ENCODE results near the gene DNAJC12. TPM values are rescaled to one million over a fixed set of nuclear protein-coding genes. Genes with fewer than 3 reads are reported as not detected.
"Not testable (repeated sequence)": the region's sequence is repeated elsewhere in the genome, so short reads cannot be mapped to it uniquely, and the experiment has no call there.

Gene DNAJC12
- total RNA-seq, 1 donor from 2014 or later: 8.7 TPM

DNA sequence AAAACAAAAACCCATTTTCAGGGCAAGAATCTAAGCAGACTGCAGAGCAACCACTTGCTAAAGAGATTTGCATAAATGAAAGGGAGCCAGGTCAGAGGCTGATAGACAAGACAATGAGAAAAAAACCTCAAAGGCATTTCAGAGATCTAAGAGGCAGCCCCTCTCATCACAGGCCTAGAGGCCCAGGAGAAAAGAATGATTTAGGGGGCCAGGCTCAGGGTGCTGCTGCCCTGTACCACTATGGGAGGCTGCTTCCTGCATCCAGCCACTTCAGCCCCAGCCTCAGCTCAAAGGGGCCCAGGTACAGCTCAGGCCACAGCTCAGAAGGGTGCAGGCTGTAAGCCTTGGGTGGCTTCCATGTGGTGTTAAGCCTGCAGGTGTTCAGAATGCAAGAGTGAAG, 3.7 kb upstream of the DNAJC12 start:
- intact Hi-C loops (cut with micrococcal nuclease): no loop called here

DNA sequence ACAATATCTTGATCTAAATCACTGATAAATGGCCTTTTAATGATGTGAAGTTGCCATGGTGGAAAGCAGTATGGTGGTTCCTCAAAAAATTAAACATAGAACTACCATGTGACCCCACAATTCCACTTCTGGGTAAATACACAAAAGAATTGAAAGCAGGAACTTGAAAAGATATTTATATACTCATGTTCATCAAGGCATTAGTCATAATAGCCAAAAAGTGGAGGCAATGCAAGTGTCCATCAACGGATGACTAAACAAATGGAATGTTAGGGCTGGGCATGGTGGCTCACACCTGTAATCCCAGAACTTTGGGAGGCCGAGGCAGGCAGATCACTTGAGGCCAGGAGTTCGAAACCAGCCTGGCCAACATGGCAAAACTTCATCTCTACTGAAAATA, 2.0 kb upstream of the DNAJC12 start:
- intact Hi-C loops (cut with micrococcal nuclease): loop anchor here (2.0 kb wide), 1 partner anchor 493 kb away; the partner anchor contains the start of genes HNRNPH3 and PBLD

DNA sequence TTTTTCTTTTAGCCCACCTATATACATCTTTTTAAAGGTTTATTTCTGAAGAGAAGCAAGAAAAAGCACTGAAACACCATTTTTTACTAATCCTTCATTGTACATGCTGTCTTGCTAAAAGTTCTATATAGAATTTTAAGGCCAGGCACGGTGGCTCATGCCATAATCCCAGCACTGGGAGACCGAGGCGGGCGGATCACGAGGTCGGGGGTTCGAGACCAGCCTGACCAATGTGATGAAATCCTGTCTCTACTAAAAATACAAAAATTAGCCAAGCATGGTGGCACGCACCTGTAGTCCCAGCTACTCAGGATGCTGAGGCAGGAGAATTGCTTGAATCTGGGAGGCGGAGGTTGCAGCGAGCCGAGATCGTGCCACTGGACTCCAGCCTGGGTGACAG, 1.5 kb upstream of the DNAJC12 start:
- intact Hi-C loops (cut with micrococcal nuclease): loop anchor here (2.0 kb wide), 1 partner anchor 493 kb away; the partner anchor contains the start of genes HNRNPH3 and PBLD

DNA sequence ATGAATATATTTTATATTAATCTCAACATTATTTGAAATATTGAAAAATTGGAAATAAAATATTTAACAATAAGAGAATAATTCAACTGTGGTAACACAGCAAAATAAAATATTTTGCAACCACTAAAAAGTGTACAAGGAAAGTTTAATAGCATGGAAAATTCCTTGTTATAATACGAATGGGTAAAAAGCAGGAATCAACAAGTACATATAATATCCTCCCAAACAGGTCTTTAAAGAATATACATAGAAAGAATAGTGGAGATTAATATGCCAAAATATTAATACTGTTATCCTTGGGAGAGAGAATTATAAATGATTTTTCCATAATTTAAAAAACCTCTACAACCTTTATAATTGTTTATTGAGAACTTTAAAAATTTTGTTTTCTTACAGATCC, 1.0 kb downstream of the DNAJC12 start:
- intact Hi-C loops (cut with micrococcal nuclease): loop anchor here (1.0 kb wide), 1 partner anchor 47 kb away; the partner anchor contains the start of gene SIRT1

DNA sequence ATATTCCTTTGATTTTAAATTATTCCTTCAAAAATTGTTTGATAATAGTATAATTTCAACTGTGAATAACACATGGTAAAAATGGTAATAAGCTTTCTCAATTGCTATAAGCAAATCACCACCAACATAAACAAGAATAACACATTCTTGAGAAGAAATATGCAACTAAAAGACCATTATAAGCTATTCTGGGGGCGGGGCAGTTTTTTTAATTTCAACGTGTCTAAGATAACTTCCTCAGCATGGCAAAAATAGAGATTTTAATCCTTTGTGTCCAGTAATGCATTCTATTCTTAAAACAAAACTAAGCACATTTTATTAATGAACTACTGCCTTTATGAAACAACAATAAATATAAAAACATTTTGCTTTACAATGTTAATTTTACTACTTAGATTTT, 1.5 kb downstream of the DNAJC12 start:
- intact Hi-C loops (cut with micrococcal nuclease): no loop called here

DNA sequence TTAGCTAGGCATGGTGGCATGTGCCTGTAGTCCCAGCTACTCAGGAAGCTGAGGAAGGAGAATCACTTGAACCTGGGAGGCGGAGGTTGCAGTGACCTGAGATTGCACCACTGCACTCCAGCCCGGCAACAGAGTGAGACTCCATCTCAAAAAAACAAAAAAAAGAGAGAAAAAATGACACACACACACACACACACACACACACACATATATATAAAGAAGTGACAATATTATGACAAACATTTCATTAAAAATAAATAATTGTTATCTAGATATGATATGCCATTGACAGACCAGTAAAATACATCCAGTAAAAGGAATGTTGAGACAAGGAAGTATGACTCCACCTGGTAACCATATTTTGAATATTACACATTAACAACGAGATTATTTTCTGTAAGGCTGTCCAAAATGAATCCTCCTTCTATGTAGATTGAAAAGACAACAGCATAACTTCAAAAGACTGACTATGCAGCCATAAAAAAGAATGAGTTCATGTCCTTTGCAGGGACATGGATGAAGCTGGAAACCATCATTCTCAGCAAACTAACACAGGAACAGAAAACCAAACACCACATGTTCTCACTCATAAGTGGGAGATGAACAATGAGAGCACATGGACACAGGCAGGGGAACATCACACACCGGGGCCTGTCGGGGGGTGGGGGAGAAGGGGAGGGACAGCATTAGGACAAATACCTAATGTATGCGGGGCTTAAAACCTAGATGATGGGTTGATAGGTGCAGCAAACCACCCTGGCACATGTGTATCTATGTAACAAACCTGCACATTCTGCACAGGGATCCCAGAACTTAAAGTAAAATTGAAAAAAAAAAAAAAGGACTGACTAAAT, 2.2 kb downstream of the DNAJC12 start:
- intact Hi-C loops (cut with micrococcal nuclease): not testable (repeated sequence)

DNA sequence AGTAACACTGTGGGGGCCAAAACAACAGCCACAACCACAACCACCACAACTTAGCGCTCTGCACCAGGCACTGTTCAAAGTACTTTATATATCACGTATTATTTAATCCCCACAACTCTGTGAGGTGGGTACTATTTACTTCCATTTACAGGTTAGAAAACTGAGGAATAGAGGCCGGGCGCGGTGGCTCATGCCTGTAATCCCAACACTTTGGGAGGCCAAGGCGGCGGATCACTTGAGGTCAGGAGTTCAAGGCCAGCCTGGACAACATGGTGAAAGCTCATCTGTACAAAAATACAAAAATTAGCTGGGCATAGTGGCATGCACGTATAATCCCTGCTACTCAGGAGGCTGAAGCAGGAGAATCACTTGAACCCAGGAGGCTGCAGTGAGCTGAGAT, 3.6 kb downstream of the DNAJC12 start:
- intact Hi-C loops (cut with micrococcal nuclease): no loop called here

DNA sequence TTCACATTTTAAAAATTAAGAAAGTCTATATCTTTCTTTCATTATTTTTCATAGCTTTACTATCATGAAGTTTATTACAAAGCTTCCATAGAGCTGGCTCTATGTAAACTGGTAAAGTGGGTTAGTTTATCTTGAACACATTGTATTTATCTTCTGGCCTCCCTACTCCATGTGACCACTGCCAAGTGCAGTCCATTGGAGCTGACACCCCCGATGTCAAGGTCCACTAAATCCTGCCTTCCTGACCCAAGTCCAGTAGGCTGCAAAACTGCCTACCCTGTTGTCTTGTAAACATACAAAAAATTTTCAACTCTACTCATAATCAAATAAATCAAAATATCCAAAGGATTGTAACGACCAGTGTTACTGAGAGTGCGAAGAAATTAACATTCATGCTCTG, 10.2 kb downstream of the DNAJC12 start:
- intact Hi-C loops (cut with micrococcal nuclease): no loop called here

DNA sequence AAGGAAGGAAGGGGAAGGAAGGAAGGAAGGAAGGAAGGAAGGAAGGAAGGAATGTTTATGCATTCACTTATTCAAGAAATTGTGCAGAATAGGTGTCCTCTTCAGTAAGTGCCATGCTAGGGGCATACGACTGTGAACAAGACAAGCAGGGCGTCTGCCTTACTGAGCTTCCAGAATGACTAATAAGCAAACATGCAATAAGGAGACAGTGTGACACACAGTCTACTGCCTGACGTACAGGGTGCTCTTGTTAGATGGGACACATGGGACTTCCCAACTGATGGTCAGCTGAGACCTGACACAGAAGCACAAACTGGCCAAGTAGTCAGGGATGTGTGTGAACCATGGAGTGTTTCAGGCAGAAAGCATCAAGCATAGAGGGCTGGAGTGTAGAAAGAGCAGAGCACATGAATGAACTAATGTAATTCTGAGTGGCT, 18.2 kb downstream of the DNAJC12 start:
- intact Hi-C loops (cut with micrococcal nuclease): no loop called here

DNA sequence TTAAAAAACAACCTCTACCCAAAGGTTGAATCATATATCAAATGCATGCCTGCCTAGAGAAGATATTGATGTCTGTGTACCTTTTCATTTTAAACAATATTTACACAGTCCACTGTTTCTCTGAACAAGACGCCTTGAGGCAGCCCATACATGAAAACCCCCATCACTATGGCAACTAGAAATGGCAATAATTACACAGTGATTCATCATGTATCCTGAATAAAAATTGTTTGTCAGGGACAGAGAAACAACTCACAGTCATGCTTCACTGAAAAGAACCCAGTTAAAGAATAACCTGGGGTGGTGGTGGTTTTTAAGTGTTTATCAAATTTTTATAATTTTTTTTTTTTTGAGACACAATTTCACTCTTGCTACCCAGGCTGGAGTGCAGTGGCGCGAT, 19.7 kb downstream of the DNAJC12 start:
- intact Hi-C loops (cut with micrococcal nuclease): no loop called here

DNA sequence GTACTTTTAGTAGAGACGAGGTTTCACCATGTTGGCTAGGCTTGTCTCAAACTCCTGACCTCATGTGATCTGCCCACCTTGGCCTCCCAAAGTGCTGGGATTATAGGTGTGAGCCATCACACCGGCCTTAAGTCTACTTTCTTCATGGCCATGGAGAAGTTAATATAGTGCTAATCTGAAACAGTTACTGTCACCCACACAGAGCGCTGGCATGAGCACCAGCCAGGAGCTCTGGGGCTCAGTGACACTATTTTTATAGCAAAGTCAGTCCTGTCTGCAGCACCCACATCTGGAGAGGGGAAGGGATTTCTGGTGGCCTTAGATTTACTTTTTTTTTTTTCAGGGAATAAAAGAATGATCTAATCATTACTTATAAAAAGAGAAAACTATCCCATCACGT, 21.3 kb downstream of the DNAJC12 start:
- intact Hi-C loops (cut with micrococcal nuclease): no loop called here

DNA sequence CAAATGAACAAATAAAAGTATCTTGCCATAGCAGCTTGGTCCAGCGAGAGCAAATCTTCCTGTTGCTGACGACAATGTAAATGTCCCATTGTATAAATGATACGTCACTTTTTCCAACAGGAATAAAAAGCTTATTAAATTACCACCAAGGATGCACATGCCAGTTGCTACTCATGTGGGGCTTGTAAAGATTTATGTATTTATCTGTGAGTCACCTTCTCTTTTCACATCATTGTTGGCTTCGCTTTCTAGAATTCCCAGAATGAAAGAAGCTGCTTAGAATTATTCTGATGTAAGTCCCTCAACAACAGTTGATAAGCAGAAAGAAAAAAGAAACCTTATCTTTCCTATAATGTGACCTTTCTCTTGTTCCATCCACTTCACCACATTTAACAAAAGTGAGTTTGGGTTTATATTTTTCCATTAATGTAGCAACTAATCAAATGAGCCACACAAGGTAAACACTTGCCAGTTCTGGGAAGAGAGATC, 22.4 kb downstream of the DNAJC12 start:
- intact Hi-C loops (cut with micrococcal nuclease): no loop called here

DNA sequence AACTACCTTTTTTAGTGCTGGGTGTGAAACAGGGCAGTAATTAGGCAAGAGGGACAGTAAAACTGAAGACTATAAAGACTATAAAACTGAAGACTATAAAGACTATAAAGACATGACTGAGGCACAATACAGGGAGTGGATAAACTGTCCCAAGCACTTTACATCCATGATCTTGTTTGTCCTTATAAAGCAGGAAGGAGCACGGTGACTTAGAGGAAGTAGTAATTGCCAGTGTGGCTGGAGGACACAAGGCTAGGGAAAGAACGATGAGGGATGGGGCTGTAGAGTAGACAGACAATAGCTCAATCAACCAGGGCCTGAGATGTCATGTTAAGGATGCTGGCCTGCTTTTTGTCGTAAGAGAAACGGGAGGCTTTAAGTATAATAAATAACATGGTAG, 26.0 kb downstream of the DNAJC12 start:
- intact Hi-C loops (cut with micrococcal nuclease): no loop called here

DNA sequence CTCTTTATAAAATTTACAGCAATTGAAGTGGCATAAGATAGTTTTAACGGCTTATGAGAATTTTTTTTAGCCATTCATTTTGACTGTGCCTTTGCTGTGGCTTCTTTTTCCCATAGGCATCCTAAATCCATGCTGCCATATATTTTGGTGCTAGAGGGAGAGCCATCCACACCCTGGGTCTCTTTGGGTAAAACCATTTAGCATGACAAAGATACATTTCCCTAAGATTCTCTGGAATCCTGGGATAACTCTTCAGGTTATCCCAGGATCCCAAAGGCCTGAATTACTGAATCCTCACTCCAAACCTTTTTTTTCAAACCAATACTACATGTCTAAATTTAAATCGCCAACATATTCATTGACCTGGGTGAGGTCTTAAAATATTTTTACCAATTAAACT, 28.9 kb downstream of the DNAJC12 start:
- intact Hi-C loops (cut with micrococcal nuclease): no loop called here

DNA sequence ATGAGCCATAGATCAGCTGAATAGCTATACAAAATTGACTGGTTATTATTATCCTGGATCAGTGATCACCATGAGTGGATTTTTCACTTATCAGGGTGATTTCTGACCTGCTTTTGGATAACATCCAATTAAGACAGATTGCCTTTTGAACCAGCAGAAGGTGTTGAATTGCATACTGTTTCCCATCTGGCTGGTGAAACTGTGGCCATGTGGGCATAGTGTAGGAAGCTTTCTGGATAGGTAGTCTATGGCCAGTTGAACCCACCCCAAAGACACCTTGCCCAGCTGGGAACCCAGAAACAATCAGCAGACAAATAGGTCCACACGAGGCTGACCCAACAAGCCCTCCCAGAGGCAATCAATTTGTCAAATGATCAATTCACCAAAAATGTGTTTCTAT, 29.3 kb downstream of the DNAJC12 start:
- intact Hi-C loops (cut with micrococcal nuclease): no loop called here

DNA sequence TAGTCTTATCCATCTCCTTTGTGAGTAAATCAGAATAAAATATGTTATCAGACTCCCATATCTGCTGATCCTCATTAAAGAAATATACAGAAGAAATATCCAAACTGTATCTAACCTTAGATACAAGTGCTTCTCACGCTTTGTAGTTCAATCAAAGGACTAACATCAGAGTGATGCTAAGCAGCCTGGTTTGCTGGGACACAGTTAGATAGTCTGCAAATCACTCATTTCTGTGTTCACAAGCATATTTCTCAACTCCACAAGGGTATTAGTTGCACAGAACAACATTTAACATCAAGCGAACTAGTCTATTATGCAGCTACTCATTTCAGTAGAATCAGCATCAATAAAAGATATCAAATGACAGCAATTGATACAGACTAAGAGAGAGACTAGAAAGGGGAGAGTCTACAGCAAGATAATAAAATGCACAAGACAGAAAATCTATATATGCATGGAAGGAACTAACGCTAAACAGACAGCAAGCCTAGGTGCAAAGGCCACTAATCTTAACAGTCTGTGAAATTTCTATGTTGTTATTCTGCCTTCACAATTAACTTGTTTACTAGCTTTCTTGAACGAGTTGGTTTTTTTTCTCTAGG, 30.0 kb downstream of the DNAJC12 start:
- intact Hi-C loops (cut with micrococcal nuclease): no loop called here

DNA sequence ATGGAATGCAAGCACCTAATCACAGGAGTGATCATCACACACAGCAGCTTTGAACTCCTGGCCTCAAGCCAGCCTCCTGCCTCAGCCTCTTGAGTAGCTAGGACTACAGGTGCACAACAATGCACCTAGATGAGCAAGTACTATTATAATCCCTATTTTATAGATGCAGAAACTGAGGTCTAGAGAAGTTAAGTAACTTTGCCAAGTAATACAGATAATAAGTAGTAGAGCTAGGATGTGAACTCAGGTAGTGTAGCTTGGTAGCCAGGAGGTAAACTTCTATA, 33.7 kb downstream of the DNAJC12 start:
- intact Hi-C loops (cut with micrococcal nuclease): no loop called here

DNA sequence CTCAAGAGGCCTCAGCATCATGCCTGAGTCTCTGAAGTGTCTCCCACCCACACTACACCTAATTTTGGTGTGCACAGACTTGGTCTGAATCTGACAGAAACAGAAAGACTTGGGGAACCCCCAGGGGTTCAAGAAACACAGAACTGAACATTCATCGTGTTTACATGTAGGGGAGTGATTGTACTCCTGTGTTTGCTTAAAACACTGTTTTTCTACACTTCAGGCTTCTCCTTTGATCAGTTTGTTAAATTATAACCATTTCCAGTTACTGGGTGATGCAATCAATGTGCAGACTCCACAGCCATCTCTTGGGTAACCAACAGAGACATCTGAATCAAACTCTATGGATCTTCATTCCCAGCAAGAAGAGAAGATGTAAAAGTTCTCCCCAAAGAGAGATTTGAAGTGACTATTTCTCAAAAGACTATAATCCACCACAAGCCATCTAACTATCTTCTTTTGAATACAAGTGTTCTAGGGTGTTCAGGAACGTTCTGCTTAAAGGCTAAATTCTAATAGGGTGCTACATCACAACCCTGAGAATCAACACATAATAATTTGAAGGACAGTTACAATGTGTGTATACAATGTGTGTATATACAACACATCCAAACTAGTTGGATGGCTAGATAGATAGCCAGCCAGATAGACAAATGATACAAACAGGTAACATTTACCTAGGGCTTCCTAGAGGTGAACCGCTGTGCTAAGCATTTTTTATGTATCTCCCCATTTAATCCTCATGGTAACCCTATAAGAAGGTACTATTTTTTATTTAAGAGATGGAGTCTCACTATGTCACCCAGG, 34.2 kb downstream of the DNAJC12 start:
- intact Hi-C loops (cut with micrococcal nuclease): no loop called here

DNA sequence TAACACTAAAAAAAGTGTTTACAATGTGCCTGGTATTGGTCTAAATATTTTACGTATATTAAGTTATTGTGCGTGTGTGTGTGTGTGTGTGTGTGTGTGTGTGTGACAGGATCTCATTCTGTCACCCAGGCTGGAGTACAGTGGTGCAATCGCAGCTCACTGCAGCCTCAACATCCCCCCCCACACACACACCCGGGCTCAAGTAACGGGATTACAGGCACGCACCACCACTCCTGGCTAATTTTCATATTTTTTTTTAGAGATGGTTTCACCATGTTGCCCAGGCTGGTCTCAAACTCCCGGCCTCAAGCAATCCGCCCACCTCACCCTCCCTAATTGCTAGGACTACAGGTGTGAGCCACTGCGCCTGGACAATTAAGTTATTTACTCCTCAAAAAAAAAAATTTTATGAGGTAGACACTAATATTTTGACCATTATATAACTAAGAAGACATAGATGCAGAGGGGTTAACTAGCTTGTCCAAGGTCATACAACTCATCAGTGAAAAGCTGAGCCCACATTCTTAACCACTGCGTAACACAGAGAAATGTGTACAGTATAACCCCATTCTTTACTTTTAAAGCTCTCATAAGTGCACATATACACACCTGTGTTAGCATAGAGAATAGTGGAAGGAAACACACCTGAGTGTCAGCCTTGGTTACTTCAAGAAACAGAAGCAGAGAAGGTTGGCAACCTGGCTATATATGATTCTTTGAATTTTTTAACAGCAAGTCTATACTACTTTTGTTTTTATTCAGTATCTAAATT, 35.0 kb downstream of the DNAJC12 start:
- intact Hi-C loops (cut with micrococcal nuclease): no loop called here

DNA sequence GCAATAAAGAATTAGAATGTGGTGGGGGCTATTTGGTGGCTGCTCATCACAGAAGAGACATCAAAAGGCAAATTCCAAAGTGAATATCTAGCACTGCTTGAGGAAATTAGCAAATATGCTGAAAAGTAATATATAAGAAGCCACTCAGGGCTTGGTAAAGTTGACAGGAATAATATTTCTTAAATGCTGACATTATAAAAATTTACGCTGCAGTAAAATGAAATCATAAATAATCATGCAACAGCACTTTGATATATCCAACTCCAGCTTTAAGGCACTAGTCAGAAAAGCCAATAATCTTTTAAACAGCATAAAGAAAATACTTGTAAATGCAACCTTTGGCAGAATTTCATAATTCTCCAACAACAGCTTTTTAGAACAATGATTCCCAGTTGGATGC, 36.9 kb downstream of the DNAJC12 start:
- intact Hi-C loops (cut with micrococcal nuclease): no loop called here

DNA sequence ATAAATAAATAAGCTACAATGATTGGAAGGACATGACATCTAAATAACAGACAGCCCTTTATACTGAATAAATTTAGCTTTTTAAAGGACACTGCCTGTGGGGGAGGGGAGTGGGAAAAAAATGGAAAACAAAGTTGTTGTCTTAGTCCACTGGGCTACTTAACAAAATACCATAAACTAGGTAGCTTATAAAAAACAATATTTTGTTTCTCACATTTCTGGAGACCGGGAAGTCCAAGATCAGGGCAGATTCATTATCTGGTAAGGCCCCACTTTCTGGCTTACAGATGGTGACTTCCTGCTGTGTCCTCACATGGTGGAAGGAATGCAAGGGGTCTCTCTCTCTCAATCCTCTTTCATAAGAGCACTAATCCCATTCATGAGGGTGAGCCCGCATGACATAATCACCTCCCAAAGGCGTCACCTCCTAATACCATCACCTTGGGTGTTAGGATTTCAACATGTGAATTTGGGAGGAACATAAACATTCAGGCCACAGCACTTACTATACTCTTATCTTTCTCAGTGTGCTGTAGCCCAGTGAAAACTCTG, 43.0 kb downstream of the DNAJC12 start:
- intact Hi-C loops (cut with micrococcal nuclease): no loop called here
